Hematopoietic multipotent progenitor cell treated with erythropoietin and hydrocortisone succinate and interleukin-3 and kit ligand, for 15 days (in vitro differentiated cells): ENCODE measurements around the gene MBOAT1.
A peak's percentile ranks its signal among the peaks of the same experiment; 100 is the strongest.

ENCODE experiments used
- DNase-seq: peaks from one replicate; pipeline ENCODE4 v3.0.0-alpha.2; 2015; ENCODE audit warnings: low spot score

Gene MBOAT1

DNA sequence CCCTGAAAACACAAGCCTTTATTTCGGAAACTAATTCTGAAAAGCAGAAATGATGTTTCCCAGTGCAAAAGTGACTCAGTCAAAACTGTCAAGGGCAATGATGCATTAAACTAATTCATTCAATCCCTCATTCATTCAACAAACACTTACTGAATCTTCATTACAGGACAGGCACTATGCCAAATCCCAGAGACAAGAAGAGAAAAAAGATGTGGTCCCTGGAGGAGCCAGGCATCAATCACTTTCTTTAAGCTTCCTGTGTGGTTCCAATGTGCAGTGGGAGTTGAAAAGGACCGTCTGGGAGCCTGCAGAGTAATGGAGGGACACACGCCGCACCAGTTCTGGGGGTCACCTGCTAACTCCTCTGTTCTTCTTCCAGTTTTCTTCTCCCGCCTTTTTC, 113.1 kb downstream of the MBOAT1 start:
- no peak for DNase-seq

DNA sequence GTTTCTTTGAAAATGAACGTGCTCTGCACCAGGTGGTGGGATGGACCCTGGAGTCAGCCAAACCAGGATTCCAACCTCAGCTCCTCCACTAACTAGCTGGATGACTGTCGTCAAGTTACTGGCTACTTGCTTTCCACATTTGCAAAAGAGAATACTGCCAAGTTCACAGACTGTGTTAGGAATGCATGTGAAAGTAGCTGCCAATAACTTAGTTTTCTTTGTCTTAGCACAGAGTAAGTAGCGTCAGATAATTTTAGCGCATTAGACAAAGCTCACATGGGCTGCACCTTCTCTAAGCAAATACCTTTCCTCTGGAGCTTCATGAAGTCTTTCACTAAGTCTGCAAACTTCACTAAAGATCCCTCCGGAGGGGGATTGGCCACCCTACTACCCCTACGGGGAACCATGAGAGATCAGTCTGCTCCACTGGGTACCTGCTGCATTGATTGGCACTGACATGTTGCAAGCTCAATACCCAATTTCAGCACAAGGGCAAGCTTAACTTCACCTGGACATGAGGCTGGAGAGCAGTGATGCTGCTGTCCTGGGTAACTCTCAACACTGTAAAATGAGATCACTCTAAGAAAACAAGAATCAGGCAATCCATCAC, 113.9 kb downstream of the MBOAT1 start:
- no peak for DNase-seq

GRCh38 chr6:20096536-20096935, 115.7 kb downstream of the MBOAT1 start:
- DNase-seq = no peak

- DNase-seq = no peak
Observed at GRCh38 chr6:20095436-20095835, 116.8 kb downstream of the MBOAT1 start.

- peak; percentile 44 for DNase-seq
Observed at GRCh38 chr6:20092071-20092566, 120.2 kb downstream of the MBOAT1 start.

GRCh38 chr6:20086992-20087391, 125.3 kb downstream of the MBOAT1 start:
- no peak for DNase-seq

- no peak for DNase-seq
Observed at GRCh38 chr6:20085817-20086216, 126.5 kb downstream of the MBOAT1 start.

GRCh38 chr6:20084411-20084810, 127.9 kb downstream of the MBOAT1 start:
- no peak for DNase-seq

DNA sequence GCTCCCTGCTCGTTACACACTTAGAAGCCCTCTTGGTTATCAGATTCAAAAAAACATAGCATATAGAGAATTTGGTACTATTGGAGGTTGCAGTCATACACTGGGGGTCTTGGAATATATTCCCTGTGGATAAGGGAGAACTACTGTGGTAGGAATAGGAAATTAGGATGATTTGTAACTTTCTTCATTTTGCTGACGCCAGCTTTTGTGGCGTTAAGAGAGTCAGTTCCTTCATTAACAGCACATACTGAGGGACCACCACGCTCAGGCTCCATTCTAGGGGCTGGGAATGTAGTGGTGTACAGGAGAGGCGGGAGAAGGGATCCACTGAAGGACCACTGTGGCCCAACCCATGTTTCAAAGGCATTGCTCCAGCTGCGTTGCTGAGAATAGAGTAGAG, 140.3 kb downstream of the MBOAT1 start:
- DNase-seq = no peak

DNA sequence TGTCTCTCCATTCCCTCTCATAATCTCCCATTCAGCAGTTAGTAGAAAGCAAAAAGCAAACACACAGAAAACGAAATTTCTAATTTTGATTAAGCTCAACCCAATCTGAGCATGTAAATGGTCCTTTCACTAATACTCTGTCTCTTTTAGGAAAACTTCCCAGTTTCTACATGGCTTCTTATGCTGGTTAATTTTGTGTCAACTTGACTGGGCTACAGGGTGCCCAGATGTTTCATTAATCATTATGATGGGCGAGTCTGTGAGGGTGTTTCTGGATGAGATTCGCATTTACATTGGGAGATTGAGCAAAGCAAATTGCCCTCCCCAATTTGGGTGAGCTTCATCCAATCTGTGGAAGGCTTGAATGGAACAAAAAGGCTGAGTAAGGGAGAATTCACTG, 142.2 kb downstream of the MBOAT1 start:
- DNase-seq = no peak

DNA sequence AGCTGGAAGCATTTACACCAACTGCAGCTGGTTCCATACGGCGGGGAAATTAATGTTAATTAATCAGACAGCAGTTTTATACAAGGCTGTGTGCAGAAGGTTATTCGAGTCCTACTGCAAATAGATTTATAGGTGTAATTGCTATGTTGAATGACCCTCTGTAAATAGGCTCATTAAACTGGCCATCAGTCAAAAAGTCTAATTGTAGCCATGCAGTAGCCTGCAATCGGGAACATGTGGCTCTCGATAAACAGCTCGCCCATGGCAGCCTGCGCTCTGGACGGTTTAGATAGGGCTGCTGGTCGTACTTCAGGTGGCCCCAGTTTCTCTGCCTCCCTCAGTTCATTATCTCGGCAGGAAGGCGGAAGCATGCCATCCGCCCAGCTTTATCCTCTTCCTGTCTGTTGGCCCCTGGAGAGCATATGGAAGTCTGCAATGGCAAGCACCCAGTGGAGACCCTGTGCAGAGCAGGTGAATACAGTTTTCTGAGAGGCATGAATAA, 143.2 kb downstream of the MBOAT1 start:
- no peak for DNase-seq

DNA sequence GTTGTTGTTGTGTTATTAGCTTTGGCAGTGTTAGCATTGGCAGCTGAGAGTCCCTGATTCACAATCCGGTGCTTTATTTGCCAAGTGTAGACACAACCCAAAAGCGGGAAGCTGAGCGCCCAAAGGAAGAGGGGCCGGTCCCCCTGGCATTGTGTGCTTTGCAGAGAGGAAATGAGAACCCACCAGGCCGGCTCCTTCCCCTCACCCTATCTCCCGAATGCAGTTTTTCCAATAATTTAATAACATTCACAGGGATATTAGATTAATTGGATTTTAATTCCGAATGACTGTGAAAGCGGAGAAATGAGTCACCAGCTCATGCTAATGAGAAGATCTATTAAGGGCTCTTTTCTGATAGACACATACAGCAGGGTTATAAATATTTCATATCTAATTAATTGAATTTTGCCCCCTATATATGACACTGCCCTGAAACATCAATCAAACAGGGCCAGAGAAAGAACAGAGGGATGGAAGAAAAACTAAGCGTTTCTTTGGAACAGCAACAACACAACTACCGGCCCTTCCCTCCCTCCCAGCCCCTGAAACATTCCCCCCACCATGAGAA, 143.8 kb downstream of the MBOAT1 start:
- no peak for DNase-seq

DNA sequence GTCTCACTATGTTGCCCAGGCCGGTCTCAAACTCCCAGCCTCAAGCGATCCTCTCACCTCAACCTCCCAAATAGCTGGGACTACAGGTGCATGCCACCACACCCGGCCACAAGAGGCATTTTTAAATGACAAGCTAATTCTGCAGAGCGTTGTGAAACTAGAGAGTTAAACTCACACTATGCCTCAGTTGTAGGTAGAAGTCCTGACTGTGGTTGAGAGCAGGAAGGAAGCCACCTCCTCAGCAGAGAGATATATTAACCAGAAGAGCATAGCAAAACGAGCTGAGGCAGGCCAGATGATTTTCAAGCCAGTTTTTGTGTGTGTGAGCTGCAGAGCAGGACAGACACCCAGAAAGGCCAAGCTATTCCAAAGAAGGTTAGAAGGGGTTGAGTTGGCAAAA, 150.3 kb downstream of the MBOAT1 start:
- DNase-seq = no peak

GRCh38 chr6:20060252-20060651, 152.0 kb downstream of the MBOAT1 start:
- no peak for DNase-seq

DNA sequence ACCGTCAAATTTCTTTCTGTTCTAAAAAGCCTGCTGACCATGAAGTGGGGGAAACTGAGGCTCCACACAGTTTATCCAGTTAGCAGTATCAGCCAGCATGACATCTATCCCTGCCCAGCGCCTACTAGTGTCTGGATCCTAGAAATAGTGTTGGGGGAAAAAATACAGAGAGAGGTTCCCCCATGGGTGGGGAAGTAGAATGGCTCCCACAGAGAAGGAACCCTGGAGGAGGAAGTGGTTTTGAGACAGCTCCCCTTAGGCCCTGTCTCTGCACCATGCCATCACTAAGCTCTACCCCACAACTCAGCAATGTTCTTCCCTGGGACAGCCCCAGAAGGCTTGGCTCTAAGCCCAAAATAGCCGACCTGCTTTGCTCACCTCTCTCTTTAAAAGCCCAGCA, 153.4 kb downstream of the MBOAT1 start:
- no peak for DNase-seq

- DNase-seq = no peak
Observed at GRCh38 chr6:20058121-20058905, 154.0 kb downstream of the MBOAT1 start.

DNA sequence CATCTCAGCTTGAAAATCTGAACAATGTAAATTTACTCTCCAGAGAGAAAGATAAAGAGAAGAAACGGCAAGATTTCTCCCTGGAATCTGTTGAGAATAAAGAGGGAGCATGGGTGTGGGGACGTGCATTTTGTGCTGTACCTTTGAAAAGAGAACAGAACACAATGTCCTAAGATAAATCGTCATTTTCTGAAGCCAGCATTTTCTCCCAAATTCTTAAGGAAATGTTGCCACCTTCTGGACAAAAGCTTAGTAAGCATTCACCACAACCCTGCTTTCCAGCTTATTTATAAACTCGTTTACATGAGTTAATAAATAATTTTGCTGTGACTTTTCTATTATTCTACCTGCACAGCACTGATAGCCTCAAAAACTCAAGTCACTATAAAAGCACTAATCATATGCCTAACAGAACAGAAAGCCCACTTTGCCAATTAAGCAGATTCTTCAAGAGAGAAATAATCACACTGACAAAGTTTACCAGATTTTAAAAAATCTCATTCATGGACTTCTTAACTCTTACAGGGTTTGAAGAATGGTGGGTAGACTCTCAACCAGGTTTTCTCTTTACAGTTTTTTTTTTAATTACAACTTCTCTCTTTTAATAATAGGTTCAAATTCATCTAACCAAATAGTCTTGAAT, 155.8 kb downstream of the MBOAT1 start:
- DNase-seq = peak; percentile 3

DNA sequence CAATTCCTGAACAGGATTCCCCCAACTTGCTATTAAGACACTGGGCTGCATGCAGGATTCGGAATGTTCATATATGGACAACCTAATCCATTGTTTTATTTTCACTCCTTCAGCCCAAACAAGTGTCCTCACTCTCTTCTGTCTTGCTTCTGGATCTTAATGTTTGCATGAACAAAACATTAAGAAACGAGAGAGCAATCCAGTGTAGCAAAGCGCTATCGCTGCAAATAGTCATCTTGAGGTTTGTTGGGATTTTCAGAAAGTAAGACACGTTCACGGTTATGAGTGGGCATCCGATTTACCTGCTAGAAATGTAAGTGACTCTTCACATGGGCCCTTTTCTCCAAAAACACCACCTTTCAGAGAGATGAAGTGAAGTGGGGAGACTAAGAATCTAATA, 156.4 kb downstream of the MBOAT1 start:
- no peak for DNase-seq
